Measurements from ENCODE around the gene AGMO. TPM values are rescaled to one million over a fixed set of nuclear protein-coding genes. Genes with fewer than 3 reads are reported as not detected.

Gene AGMO
- total and polyA plus RNA-seq, 2 donors (not counting 1 experiment from before 2014, with no cell fraction given), result not detected

GRCh38 chr7:15558756-15559155, 3.1 kb downstream of the AGMO start:
- TF ChIP-seq, protein P1, sequence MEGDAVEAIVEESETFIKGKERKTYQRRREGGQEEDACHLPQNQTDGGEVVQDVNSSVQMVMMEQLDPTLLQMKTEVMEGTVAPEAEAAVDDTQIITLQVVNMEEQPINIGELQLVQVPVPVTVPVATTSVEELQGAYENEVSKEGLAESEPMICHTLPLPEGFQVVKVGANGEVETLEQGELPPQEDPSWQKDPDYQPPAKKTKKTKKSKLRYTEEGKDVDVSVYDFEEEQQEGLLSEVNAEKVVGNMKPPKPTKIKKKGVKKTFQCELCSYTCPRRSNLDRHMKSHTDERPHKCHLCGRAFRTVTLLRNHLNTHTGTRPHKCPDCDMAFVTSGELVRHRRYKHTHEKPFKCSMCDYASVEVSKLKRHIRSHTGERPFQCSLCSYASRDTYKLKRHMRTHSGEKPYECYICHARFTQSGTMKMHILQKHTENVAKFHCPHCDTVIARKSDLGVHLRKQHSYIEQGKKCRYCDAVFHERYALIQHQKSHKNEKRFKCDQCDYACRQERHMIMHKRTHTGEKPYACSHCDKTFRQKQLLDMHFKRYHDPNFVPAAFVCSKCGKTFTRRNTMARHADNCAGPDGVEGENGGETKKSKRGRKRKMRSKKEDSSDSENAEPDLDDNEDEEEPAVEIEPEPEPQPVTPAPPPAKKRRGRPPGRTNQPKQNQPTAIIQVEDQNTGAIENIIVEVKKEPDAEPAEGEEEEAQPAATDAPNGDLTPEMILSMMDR (IDR thresholded peaks at IDR 0.05), result no peak
- TF ChIP-seq EZH2 (IDR thresholded peaks at IDR 0.05; ENCODE audit: borderline replicate concordance, insufficient read depth, low read depth, low read length, poor library complexity, severe bottlenecking), result no peak
- POLR2A ChIA-PET, result no interaction called here
- DNase-seq (no peak), ATAC-seq (ENCODE audit: low read depth) (no peak)
- Histone ChIP-seq H3K4me3 (ENCODE audit: control extremely low read depth in 1 of 5, extremely low read depth in 1 of 5, insufficient read depth in 1 of 5, low read depth in 2 of 5, low read length in 4 of 5) (no peak overlapping the region), H3K27me3 (replicated peaks in 1 of 4; ENCODE audit: control extremely low read depth in 1 of 4, control insufficient read depth in 3 of 4, insufficient read depth in 4 of 4, low read length in 3 of 4) (no peaks in the 10 kb centered on the region), H3K4me1 (ENCODE audit: control insufficient read depth in 2 of 2, insufficient read depth in 2 of 2, low read length in 2 of 2) (no peaks in the 10 kb centered on the region), H3K27ac (ENCODE audit: low read length in 2 of 2) (no peak overlapping the region), H3K9ac (ENCODE audit: low read length) (no peak overlapping the region), H4K20me1 (ENCODE audit: control insufficient read depth, insufficient read depth, low read length, poor library complexity, severe bottlenecking) (no peaks in the 10 kb centered on the region), H3K36me3 (replicated peaks in 1 of 2; ENCODE audit: control extremely low read depth in 1 of 2, control insufficient read depth in 1 of 2, extremely low read depth in 1 of 2, insufficient read depth in 2 of 2, low read length in 1 of 2) (no peaks in the 10 kb centered on the region), H3K79me2 (ENCODE audit: control insufficient read depth, insufficient read depth, low read length) (no peaks in the 10 kb centered on the region), H2AFZ (ENCODE audit: insufficient read depth, low read depth, low read length, poor library complexity, severe bottlenecking) (no peak overlapping the region), H3K9me3 (ENCODE audit: control extremely low read depth in 1 of 3, control insufficient read depth in 2 of 3, insufficient read depth in 1 of 3, low read length in 2 of 3) (no peaks in the 10 kb centered on the region), H3K4me2 (replicated peaks; ENCODE audit: low read depth, low read length, poor library complexity, severe bottlenecking) (no peak overlapping the region)
- Mint-ChIP-seq H3K27ac (no peak overlapping the region), H3K4me1 (no peaks in the 10 kb centered on the region), H3K4me3 (no peak overlapping the region), H3K27me3 (no peaks in the 10 kb centered on the region), H3K9me3 (ENCODE audit: insufficient read depth) (no peaks in the 10 kb centered on the region)
- CTCF ChIA-PET, result no interaction called here
- no CpG with 5 or more reads among the region's 2 CpGs for WGBS (ENCODE audit: insufficient coverage)
- intact Hi-C loops (cut with micrococcal nuclease), result no loop called here

- Mint-ChIP-seq H3K27ac (no peak overlapping the region), H3K9me3 (ENCODE audit: insufficient read depth) (no peaks in the 10 kb centered on the region), H3K27me3 (no peaks in the 10 kb centered on the region), H3K4me3 (no peak overlapping the region), H3K4me1 (no peaks in the 10 kb centered on the region)
- H3K9ac ChIP-seq (ENCODE audit: low read length), result no peak overlapping the region
- ChIA-PET POLR2A (no interaction called here), CTCF (no interaction called here)
- ATAC-seq (ENCODE audit: low read depth) (no peak), DNase-seq (no peak)
- no peaks in the 10 kb centered on the region for H3K79me2 ChIP-seq (ENCODE audit: control insufficient read depth, insufficient read depth, low read length)
- H3K27ac ChIP-seq (ENCODE audit: low read length in 2 of 2), result no peak overlapping the region
- H3K4me1 ChIP-seq (ENCODE audit: control insufficient read depth in 2 of 2, insufficient read depth in 2 of 2, low read length in 2 of 2), result no peaks in the 10 kb centered on the region
- no peak overlapping the region for H3K4me3 ChIP-seq (ENCODE audit: control extremely low read depth in 1 of 5, extremely low read depth in 1 of 5, insufficient read depth in 1 of 5, low read depth in 2 of 5, low read length in 4 of 5)
- no peaks in the 10 kb centered on the region for H3K9me3 ChIP-seq (ENCODE audit: control extremely low read depth in 1 of 3, control insufficient read depth in 2 of 3, insufficient read depth in 1 of 3, low read length in 2 of 3)
- H4K20me1 ChIP-seq (ENCODE audit: control insufficient read depth, insufficient read depth, low read length, poor library complexity, severe bottlenecking), result no peaks in the 10 kb centered on the region
- H3K4me2 ChIP-seq (replicated peaks; ENCODE audit: low read depth, low read length, poor library complexity, severe bottlenecking), result no peak overlapping the region
- intact Hi-C loops (cut with micrococcal nuclease), result no loop called here
- no peak overlapping the region for H2AFZ ChIP-seq (ENCODE audit: insufficient read depth, low read depth, low read length, poor library complexity, severe bottlenecking)
- TF ChIP-seq EZH2 (IDR thresholded peaks at IDR 0.05; ENCODE audit: borderline replicate concordance, insufficient read depth, low read depth, low read length, poor library complexity, severe bottlenecking), result no peak
- TF ChIP-seq, protein P1 (IDR thresholded peaks at IDR 0.05), result no peak
- no peaks in the 10 kb centered on the region for H3K36me3 ChIP-seq (replicated peaks in 1 of 2; ENCODE audit: control extremely low read depth in 1 of 2, control insufficient read depth in 1 of 2, extremely low read depth in 1 of 2, insufficient read depth in 2 of 2, low read length in 1 of 2)
- no peaks in the 10 kb centered on the region for H3K27me3 ChIP-seq (replicated peaks in 1 of 4; ENCODE audit: control extremely low read depth in 1 of 4, control insufficient read depth in 3 of 4, insufficient read depth in 4 of 4, low read length in 3 of 4)
Observed at GRCh38 chr7:15557686-15558085, 4.1 kb downstream of the AGMO start.

Data from B cell (primary cell).